ENCODE data around the gene DHX8.

GRCh38 chr17:43573579-43574321 lies 90.0 kb downstream of the DHX8 start:
- no peak for TF ChIP-seq CTCF (optimal IDR thresholded peaks at IDR 0.05 in 1 of 3, IDR thresholded peaks at IDR 0.05 in 1 of 3, conservative IDR thresholded peaks at IDR 0.05 in 1 of 3; ENCODE audit: extremely low read depth in 1 of 3, insufficient read depth in 2 of 3, low read length in 3 of 3)
- no peak for TF ChIP-seq EZH2 (IDR thresholded peaks at IDR 0.05; ENCODE audit: low read length)
